Upper lobe of left lung (tissue), 4 donors: ENCODE data around the gene DRD4.

Experiments used
- EP300 ChIP-seq, 4 donors: sonication (generic); formaldehyde crosslinking; IDR thresholded peaks; one replicate each; pipeline ENCODE4 v1.5.1; 2017; ENCODE audit warnings: antibody characterized with exemption in 4 of 4, control low read depth in 2 of 4
- POLR2A ChIP-seq, 4 donors: fragments of 450-650 bp; IDR thresholded peaks; one replicate each; pipeline ENCODE4 v1.5.1; 2016 to 2017; ENCODE audit warnings: antibody characterized with exemption in 4 of 4, mild to moderate bottlenecking in 2 of 4
- POLR2AphosphoS5 ChIP-seq, 2 donors: sonication (generic); formaldehyde crosslinking; IDR thresholded peaks; one replicate each; pipeline ENCODE4 v1.5.1; 2017; ENCODE audit warnings: antibody characterized with exemption in 2 of 2
- TF ChIP-seq, protein P1 (sequence below), 6 experiments: fragments of 450-650 bp in 4 of 6; fragments of 200-600 bp in 2 of 6; sonication (generic) in 2 of 6; IDR thresholded peaks; one replicate each; pipeline ENCODE4 v1.5.1; 2016 to 2019; ENCODE audit warnings: antibody characterized with exemption in 6 of 6

DNA sequence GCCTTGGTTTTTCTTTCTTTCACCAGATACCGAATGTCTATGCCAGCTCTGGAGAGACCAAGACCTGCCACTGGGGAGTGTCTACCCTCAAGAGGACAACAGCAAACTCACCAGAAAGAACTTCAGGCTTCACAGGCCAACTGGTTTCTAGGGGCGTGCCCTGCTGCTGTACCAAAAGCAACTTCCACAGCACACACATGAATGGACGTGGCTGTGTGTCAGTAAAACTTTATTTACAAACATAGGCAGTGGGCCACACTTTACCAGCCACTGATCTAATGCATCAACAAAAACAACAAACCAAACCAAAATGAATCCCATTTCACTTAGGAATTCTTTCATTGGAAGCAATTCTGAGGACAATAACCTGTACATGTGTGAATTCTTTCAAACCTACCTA, 41.2 kb downstream of the DRD4 start:
- TF ChIP-seq POLR2A (IDR thresholded peaks at IDR 0.05) (no peak), EP300 (IDR thresholded peaks at IDR 0.05) (no peak), POLR2AphosphoS5 (IDR thresholded peaks at IDR 0.05) (no peak)
- TF ChIP-seq, protein P1, sequence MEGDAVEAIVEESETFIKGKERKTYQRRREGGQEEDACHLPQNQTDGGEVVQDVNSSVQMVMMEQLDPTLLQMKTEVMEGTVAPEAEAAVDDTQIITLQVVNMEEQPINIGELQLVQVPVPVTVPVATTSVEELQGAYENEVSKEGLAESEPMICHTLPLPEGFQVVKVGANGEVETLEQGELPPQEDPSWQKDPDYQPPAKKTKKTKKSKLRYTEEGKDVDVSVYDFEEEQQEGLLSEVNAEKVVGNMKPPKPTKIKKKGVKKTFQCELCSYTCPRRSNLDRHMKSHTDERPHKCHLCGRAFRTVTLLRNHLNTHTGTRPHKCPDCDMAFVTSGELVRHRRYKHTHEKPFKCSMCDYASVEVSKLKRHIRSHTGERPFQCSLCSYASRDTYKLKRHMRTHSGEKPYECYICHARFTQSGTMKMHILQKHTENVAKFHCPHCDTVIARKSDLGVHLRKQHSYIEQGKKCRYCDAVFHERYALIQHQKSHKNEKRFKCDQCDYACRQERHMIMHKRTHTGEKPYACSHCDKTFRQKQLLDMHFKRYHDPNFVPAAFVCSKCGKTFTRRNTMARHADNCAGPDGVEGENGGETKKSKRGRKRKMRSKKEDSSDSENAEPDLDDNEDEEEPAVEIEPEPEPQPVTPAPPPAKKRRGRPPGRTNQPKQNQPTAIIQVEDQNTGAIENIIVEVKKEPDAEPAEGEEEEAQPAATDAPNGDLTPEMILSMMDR (IDR thresholded peaks at IDR 0.05) = no peak
